Stimulated activated CD8-positive, alpha-beta memory T cell treated with anti-CD3 and anti-CD28 coated beads, Interleukin-4, amount 100 ng/mL, for 1 hour (primary cell): ENCODE results near the gene PRDM8.
"Not testable (repeated sequence)": the region's sequence is repeated elsewhere in the genome, so short reads cannot be mapped to it uniquely, and the experiment has no call there.

Source experiments
- DNase-seq, 2 donors: peaks; one replicate each; pipeline ENCODE4 v3.0.0-alpha.2; 2020; ENCODE audit warnings: low read depth in 2 of 2, low spot score in 1 of 2

Gene PRDM8

GRCh38 chr4:80225595-80225994 is 28.3 kb downstream of the PRDM8 start:
- DNase-seq: no peak

DNA sequence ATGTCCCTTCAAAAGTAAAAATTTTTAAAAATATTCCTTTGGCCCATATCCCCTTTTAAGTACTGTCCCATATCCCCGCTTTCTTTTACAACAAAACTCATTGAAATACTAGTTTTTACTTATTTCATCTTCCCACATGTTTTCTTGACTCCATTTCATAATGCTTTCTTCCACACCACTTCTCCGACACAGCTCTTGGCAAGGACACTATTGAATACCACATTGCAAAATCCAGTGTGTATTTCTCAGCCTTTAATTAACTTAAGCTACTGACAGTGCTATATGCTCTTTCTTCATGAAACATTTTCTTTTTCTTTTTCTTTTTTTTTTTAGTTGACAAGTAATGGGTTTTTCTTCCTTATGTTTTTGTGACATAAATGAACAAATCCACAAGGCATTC is 28.8 kb downstream of the PRDM8 start:
- no peak for DNase-seq

DNA sequence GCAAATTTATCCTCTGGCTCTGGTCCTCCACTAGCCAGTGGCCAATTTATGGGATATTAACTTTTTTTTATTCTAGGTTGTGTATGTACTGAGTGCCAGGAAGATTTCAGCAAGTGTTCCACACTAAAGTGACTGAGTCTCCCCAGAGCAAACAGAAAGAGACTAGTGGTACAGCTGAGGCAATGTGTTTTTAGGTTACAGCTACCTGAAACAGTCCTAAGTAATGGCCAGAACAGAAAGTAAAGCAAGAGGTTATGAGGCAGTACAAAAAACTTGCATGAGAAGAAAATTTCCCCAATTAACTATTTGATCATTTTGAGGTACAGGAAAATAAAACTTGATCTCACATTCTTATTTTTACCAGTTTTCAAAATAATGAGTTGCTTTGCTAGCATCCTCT is 31.2 kb downstream of the PRDM8 start:
- no peak for DNase-seq

DNA sequence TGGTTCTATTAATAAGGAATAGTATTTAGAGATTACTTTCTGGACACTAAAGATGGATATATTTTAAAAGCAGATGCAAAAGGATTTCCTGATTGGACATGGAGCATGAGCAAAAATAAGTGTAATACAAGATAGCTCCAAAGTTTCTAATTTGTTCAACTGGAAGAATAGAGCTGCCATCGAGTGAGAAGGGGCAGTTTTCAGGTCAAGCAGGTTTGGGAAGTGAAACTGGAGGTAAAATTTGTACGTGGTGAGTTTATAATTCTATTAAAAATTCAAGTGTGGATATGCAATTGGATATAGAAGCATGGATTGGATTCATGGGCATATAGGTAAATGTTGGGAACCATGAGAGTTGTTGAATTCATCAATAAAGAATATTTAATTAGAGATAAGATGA is 31.8 kb downstream of the PRDM8 start:
- DNase-seq: no peak

DNA sequence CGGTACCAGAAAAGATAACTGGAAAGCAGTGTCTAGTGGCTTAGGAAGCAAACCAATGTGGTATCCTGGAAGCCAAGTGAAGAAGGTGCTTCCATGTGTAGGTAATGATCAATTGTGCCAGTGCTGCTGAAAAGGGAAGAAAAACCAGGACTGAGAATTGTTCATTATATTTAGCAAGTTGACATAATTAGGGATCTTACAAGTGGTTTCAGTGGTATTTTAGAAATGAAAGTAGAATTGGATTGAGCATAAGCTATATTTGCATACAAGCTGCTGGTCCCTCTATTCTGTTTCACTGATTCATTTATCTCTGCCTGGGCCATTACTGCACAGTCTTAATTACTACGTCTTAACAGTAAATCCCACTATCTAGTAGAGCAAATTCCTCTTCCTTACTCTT is 32.3 kb downstream of the PRDM8 start:
- no peak for DNase-seq

DNA sequence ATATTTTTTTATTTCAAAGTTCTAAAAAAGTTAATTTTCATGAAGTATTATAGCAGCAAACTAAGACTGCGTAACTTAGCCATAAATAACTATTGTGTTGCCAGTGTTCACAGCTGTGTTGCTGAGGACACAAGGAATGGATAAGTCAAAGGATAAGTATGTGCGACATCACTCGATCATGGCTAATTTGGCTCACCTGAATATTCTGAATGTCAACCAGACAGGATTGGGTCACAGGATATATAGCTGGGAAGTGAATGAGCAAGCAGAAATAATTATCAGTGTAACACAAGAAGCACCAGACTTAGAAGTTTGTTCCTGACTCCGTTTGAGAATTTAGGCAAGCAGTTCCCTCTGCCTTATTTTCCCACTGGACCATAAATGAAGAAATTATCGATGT is 33.9 kb downstream of the PRDM8 start:
- no peak for DNase-seq

- DNase-seq: no peak
These were observed 35.5 kb downstream of the PRDM8 start for GRCh38 chr4:80232707-80233370.

GRCh38 chr4:80233390-80233789 is 36.1 kb downstream of the PRDM8 start:
- no peak for DNase-seq

DNA sequence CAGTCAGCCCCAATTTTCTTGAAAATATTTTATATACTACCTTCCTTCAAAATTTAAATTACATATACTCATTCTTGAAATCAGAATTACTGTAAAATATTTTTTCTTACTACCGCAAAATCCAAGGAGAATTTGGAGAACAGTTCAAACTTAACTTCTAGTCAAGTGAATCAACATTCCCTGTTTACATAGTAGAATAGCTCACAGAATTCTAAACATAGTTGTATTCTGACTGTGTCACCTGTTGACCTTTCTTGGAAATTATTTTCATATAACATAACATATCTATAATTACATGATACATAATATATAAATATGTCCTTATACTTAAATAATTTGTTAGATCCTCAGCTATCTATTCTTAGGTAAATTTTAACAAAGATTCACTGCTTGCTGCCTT is 38.1 kb downstream of the PRDM8 start:
- no peak for DNase-seq

- no peak for DNase-seq
These were observed 40.7 kb downstream of the PRDM8 start for GRCh38 chr4:80237992-80238391.

- no peak for DNase-seq
These were observed 42.3 kb downstream of the PRDM8 start for GRCh38 chr4:80239480-80240150.

GRCh38 chr4:80240976-80241375 is 43.7 kb downstream of the PRDM8 start:
- DNase-seq: no peak

GRCh38 chr4:80243274-80244018 is 46.1 kb downstream of the PRDM8 start:
- DNase-seq: no peak

- DNase-seq: not testable (repeated sequence)
These were observed 50.2 kb downstream of the PRDM8 start for GRCh38 chr4:80247484-80247883.

DNA sequence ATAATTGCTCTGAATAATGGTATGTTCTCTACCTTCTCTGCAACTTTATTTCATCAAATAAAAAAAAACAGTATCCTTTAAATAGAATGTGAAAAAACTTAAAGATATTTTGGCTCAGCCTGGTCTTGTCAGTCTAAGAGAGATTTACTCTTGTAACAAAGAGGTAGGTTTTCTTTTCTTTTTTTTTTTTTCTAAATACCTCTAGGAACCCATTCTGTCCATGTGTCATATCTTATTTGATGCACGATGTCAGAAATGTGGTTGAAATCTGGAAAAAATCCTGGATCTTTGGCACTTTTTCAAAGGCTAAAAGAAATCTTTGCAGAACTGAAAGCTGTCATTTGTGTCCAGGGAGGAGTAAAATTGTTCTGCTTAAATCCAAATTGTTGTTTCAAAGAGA is 51.8 kb downstream of the PRDM8 start:
- no peak for DNase-seq

DNA sequence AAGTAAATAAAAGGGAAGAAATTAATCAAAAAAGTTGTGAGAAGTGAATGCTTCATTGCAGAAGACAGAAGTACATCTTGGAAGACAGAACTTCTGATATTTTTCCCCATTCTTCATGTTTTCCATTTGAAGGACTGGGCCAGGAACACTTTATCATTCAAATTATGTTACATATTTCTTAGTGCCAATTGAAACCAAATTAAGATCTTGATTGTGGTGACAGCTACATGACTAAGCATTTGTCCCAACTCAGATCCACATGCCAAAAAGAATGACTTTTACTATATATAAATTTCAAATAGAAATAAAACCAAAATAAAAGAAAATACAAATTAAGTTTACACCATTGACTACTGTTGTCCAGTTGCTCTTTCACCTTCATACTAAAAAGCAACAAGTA is 55.1 kb downstream of the PRDM8 start:
- DNase-seq: no peak

DNA sequence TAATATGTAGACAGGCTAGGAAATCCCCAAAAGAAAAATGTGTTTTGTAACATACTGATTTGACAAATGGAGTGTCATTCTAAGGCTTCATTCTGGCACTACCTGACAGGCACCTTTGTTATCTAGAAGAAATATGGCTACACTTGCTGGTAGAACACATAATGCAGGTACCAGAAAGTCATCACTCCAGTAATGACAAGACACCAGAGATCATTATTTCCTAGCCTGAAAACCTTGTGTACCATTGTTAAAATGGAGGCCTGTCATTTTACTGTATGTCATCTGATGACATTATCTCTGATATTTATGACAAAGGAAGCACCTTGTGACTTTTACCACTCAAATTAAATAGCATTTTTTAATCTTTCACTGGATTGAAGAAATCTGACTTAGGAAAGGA is 55.6 kb downstream of the PRDM8 start:
- DNase-seq: no peak

DNA sequence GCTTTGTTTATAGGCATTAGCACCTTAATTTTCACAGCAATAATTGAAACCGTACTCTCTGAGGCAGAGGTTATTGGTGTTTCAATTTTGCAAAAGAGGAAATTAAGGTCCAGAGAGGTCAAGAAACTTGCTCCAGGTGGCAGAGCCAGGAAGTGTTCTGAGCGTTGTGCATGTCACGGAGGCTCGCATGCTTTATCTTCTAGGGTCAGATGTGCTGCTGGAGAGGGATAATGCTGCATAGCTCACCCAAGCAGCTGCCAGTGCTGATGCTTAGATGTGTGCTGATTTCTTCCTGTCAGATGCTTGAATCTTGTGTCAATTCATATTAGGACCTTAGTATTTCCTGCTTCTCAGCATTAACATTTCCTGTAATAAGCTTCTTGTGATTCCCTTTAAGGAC is 56.2 kb downstream of the PRDM8 start:
- DNase-seq: no peak
